A549 (cell line): ENCODE measurements around the gene UMODL1. TPM values are rescaled to one million over a fixed set of nuclear protein-coding genes. Genes with fewer than 3 reads are reported as not detected.

Experiments used
- ATAC-seq, 2 experiments: fragments of 200-7000 bp in 1 of 2; fragments of >200 bp in 1 of 2; cut with Nextera tagmentation in 1 of 2; cut with Tn5 transposase in 1 of 2; 3 replicates each; pipeline versions ENCODE4 v1.8.0 to v1.9.1; 2018 to 2020; ENCODE audit warnings: mild to moderate bottlenecking in 1 of 2, moderate library complexity in 1 of 2
- CTCF ChIA-PET: fragments of 300-600 bp; sonication (Branson Sonifier 250); formaldehyde crosslinking; extraction: SDS; loops from one replicate; lab custom pipeline; 2021; ENCODE audit warnings: antibody characterized with exemption, inconsistent platforms; lab: Yijun Ruan, JAX
- POLR2A ChIA-PET: fragments of 350-600 bp; formaldehyde crosslinking; extraction: SDS; loops from one replicate; lab custom pipeline; 2021; ENCODE audit warnings: antibody characterized with exemption, inconsistent platforms; lab: Yijun Ruan, JAX
- DNase-seq, 2 experiments: peaks; one replicate each; pipeline versions ENCODE4 v3.0.0 to v3.0.0-alpha.2; 2011 to 2016; ENCODE audit warnings: low read depth in 1 of 2, low spot score in 1 of 2
- FAIRE-seq: peaks from 2 replicates; lab custom pipeline; 2011; peaks lifted over from hg19 to GRCh38; lab: Jason Lieb, UNC
- H3K27ac ChIP-seq, 2 experiments: fragments of >200 bp; sonication (Bioruptor Twin); formaldehyde crosslinking; 3 replicates each; pipeline ENCODE4 v1.5.1; 2016 to 2017
- H3K4me1 ChIP-seq: fragments of >200 bp; sonication (Bioruptor Twin); formaldehyde crosslinking; 3 replicates; pipeline ENCODE4 v1.6.1; 2016
- H3K4me2 ChIP-seq: fragments of >200 bp; sonication (Bioruptor Twin); formaldehyde crosslinking; 3 replicates; pipeline ENCODE4 v1.6.1; 2016
- H3K4me3 ChIP-seq: fragments of >200 bp; sonication (Bioruptor Twin); formaldehyde crosslinking; 3 replicates; pipeline ENCODE4 v1.5.1; 2016
- H3K9me3 ChIP-seq: fragments of >200 bp; sonication (Bioruptor Twin); formaldehyde crosslinking; 3 replicates; pipeline ENCODE4 v1.6.1; 2016
- ATOH8 ChIP-seq: fragments of 250-450 bp; sonication (Bioruptor Pico); IDR thresholded peaks from 2 replicates; pipeline ENCODE4 v1.5.0; 2020; ENCODE audit warnings: low read depth, mild to moderate bottlenecking, moderate library complexity
- BCL3 ChIP-seq: fragments of >200 bp; sonication (Bioruptor Twin); formaldehyde crosslinking; IDR thresholded peaks from 3 replicates; pipeline ENCODE4 v1.6.1; 2016
- HES2 ChIP-seq: fragments of >200 bp; sonication (Bioruptor Twin); formaldehyde crosslinking; IDR thresholded peaks from 2 replicates; pipeline ENCODE4 v1.6.1; 2016
- HEYL ChIP-seq: fragments of 250-450 bp; sonication (Bioruptor Pico); IDR thresholded peaks from 2 replicates; pipeline ENCODE4 v1.8.0; 2021; ENCODE audit warnings: mild to moderate bottlenecking, moderate library complexity
- HOXA7 ChIP-seq: fragments of 250-450 bp; sonication (Bioruptor Pico); IDR thresholded peaks from 2 replicates; pipeline ENCODE4 v1.5.0; 2020; ENCODE audit warnings: mild to moderate bottlenecking, moderate library complexity
- JUNB ChIP-seq: fragments of >200 bp; sonication (Bioruptor Twin); formaldehyde crosslinking; IDR thresholded peaks from 2 replicates; pipeline ENCODE4 v1.6.1; 2016
- MAFK ChIP-seq: fragments of 450-650 bp; IDR thresholded peaks from 2 replicates; pipeline ENCODE4 v1.6.1; 2014; ENCODE audit not compliant: partially characterized antibody
- NPAS2 ChIP-seq: fragments of 250-450 bp; sonication (Bioruptor Pico); IDR thresholded peaks from 2 replicates; pipeline ENCODE4 v1.8.0; 2022; ENCODE audit warnings: mild to moderate bottlenecking, moderate library complexity, borderline replicate concordance
- NR3C1 ChIP-seq: fragments of >200 bp; sonication (Bioruptor Twin); formaldehyde crosslinking; IDR thresholded peaks from 3 replicates; pipeline ENCODE4 v1.6.1; 2017
- PHF8 ChIP-seq: fragments of 200-600 bp; sonication (generic); IDR thresholded peaks from 2 replicates; pipeline ENCODE4 v1.6.1; 2016; ENCODE audit warnings: low read depth, mild to moderate bottlenecking, antibody characterized with exemption, moderate library complexity, borderline replicate concordance
- POLR2A ChIP-seq: IDR thresholded peaks from 2 replicates; pipeline ENCODE4 v1.6.1; 2012; ENCODE audit warnings: mild to moderate bottlenecking, low read length
- POLR2AphosphoS2 ChIP-seq: conservative IDR thresholded peaks from 2 replicates; pipeline ENCODE4 v1.6.1; 2012; ENCODE audit warnings: low read length, improper control_type of control experiment, inconsistent platforms
- RARB ChIP-seq: fragments of 250-450 bp; sonication (Bioruptor Pico); IDR thresholded peaks from 2 replicates; pipeline ENCODE4 v1.8.0; 2021; ENCODE audit warnings: mild to moderate bottlenecking, moderate library complexity
- REST ChIP-seq: fragments of 200-600 bp; sonication (generic); IDR thresholded peaks from 2 replicates; pipeline ENCODE4 v1.6.1; 2016; ENCODE audit warnings: antibody characterized with exemption, mild to moderate bottlenecking, moderate library complexity
- RNF2 ChIP-seq: fragments of 200-600 bp; sonication (generic); IDR thresholded peaks from 2 replicates; pipeline ENCODE4 v1.6.1; 2016; ENCODE audit warnings: low read depth, mild to moderate bottlenecking, antibody characterized with exemption, moderate library complexity, borderline replicate concordance
- USF2 ChIP-seq: fragments of 450-650 bp; IDR thresholded peaks from 2 replicates; pipeline ENCODE4 v1.6.1; 2014; ENCODE audit warnings: antibody characterized with exemption
- ZNF302 ChIP-seq: fragments of 250-450 bp; sonication (Bioruptor Pico); IDR thresholded peaks from 2 replicates; pipeline ENCODE4 v1.9.0; 2021; ENCODE audit warnings: inconsistent platforms, mild to moderate bottlenecking, moderate library complexity
- ZSCAN20 ChIP-seq: fragments of 250-450 bp; sonication (Bioruptor Pico); IDR thresholded peaks from 2 replicates; pipeline ENCODE4 v1.8.0; 2022; ENCODE audit warnings: mild to moderate bottlenecking, moderate library complexity
- WGBS: methylation state at CpG from one replicate; pipeline ENCODE4 v1.1.6; 2017; ENCODE audit errors: missing lambda C conversion rate; 5-methylcytosine and 5-hydroxymethylcytosine counted together
- polyA plus RNA-seq, 4 experiments: library from polyadenylated mRNA; depleted of rRNA in 3 of 4; stranded (reverse); fragments of >200 nt; fragmentation: RNase III in 1 of 4; extraction: RNeasy Plus Mini Kit Qiagen cat#74134 plus additional on column Dnase treatment in 1 of 4; gene quantifications; 2 replicates in 3 of 4; 3 replicates in 1 of 4; pipeline ENCODE4 v1.2.3, GENCODE V29; 2011 to 2017

Gene UMODL1
- polyA plus RNA-seq, 2 of the 4 experiments (the other 2 are of a cell fraction) = not detected

- peaks cover 4% of the 10 kb centered on the region; the same call in 1 of the 3 replicates for H3K4me1 ChIP-seq
- no peaks in the 10 kb centered on the region for H3K9me3 ChIP-seq
- no peak overlapping the region for H3K27ac ChIP-seq
- no peak for ATAC-seq
- POLR2A ChIA-PET = no interaction called here
- no peak for DNase-seq
- no peak for FAIRE-seq
- CTCF ChIA-PET = interaction anchor here (0.7 to 1.8 kb wide), 4 partner anchors 16 to 438 kb away, joined by 3 to 6 read pairs (median 4); no protein-coding TSS in a partner anchor
- 98% methylated on average over 5 of the region's 10 CpGs for WGBS
- no peak overlapping the region for H3K4me3 ChIP-seq
- TF ChIP-seq RARB (CRISPR knock-in tag) (no peak), BCL3 (no peak), RNF2 (no peak), NPAS2 (CRISPR knock-in tag) (no peak), HOXA7 (CRISPR knock-in tag) (no peak), POLR2A (no peak), NR3C1 (no peak), HEYL (CRISPR knock-in tag) (no peak), POLR2AphosphoS2 (no peak), MAFK (no peak), REST (no peak), USF2 (no peak), ATOH8 (CRISPR knock-in tag) (no peak), ZSCAN20 (CRISPR knock-in tag) (no peak), PHF8 (no peak), HES2 (no peak)
- TF ChIP-seq, all 56 proteins: peak for 0
- no peak overlapping the region for H3K4me2 ChIP-seq
Measured at GRCh38 chr21:42111811-42112210, 40.7 kb downstream of the UMODL1 start.

GRCh38 chr21:42112238-42112637 lies 41.1 kb downstream of the UMODL1 start:
- Histone ChIP-seq H3K27ac (no peak overlapping the region), H3K4me2 (no peak overlapping the region)
- FAIRE-seq = no peak
- WGBS = 50% methylated on average over 1 of the region's 1 CpG
- TF ChIP-seq JUNB = no peak
- no peak for TF ChIP-seq BCL3
- no peak for TF ChIP-seq ZNF302 (CRISPR knock-in tag)
- TF ChIP-seq, all 56 proteins: peak for 0
- ATAC-seq (no peak), DNase-seq (no peak)
- POLR2A ChIA-PET = no interaction called here
- peaks cover 4% of the 10 kb centered on the region; the same call in 1 of the 3 replicates for H3K4me1 ChIP-seq
- H3K4me3 ChIP-seq = no peak overlapping the region
- CTCF ChIA-PET = interaction anchor here (0.7 to 1.8 kb wide), 4 partner anchors 17 to 438 kb away, joined by 3 to 6 read pairs (median 4); no protein-coding TSS in a partner anchor
- H3K9me3 ChIP-seq = no peaks in the 10 kb centered on the region
